Activated CD8-positive, alpha-beta memory T cell treated with anti-CD3 and anti-CD28 coated beads, Interleukin-2, amount 50 U/mL, for 48 hours (primary cell): ENCODE data around the gene TMEM181.

Source experiments
- DNase-seq: peaks from one replicate; pipeline ENCODE4 v3.0.0-alpha.2; 2020

Gene TMEM181

GRCh38 chr6:158624684-158625682 lies 65.1 kb downstream of the TMEM181 start:
- DNase-seq, result peak; percentile 41

- DNase-seq, result peak; percentile 39
Measured at GRCh38 chr6:158625881-158626305, 66.0 kb downstream of the TMEM181 start.

GRCh38 chr6:158626360-158627167 lies 66.7 kb downstream of the TMEM181 start:
- DNase-seq, result peak; percentile 29

GRCh38 chr6:158627168-158627939 lies 67.5 kb downstream of the TMEM181 start:
- DNase-seq, result peak; percentile 32

GRCh38 chr6:158627940-158628211 lies 68.0 kb downstream of the TMEM181 start:
- peak; percentile 40 for DNase-seq

GRCh38 chr6:158628542-158628941 lies 68.7 kb downstream of the TMEM181 start:
- DNase-seq, result peak; percentile 51

- DNase-seq, result peak; percentile 53
Measured at GRCh38 chr6:158629367-158630221, 69.7 kb downstream of the TMEM181 start.

- DNase-seq, result peak; percentile 49
Measured at GRCh38 chr6:158630938-158631616, 71.2 kb downstream of the TMEM181 start.

GRCh38 chr6:158631678-158632537 lies 72.0 kb downstream of the TMEM181 start:
- DNase-seq, result peak; percentile 44

- DNase-seq, result peak; percentile 39
Measured at GRCh38 chr6:158632538-158633119, 72.7 kb downstream of the TMEM181 start.

- peak; percentile 45 for DNase-seq
Measured at GRCh38 chr6:158633127-158633526, 73.2 kb downstream of the TMEM181 start.

- peak; percentile 44 for DNase-seq
Measured at GRCh38 chr6:158634695-158635426, 75.0 kb downstream of the TMEM181 start.

- DNase-seq, result peak; percentile 45
Measured at GRCh38 chr6:158635427-158636073, 75.7 kb downstream of the TMEM181 start.

GRCh38 chr6:158636778-158637177 lies 76.9 kb downstream of the TMEM181 start:
- no peak for DNase-seq

- DNase-seq, result peak; percentile 35
Measured at GRCh38 chr6:158638324-158638854, 78.5 kb downstream of the TMEM181 start.

- peak; percentile 47 for DNase-seq
Measured at GRCh38 chr6:158639056-158639455, 79.2 kb downstream of the TMEM181 start.

GRCh38 chr6:158640519-158640918 lies 80.6 kb downstream of the TMEM181 start:
- peak; percentile 51 for DNase-seq

GRCh38 chr6:158642097-158642601 lies 82.3 kb downstream of the TMEM181 start:
- DNase-seq, result peak; percentile 50
